ENCODE results near the gene PCED1B.

Gene PCED1B

DNA sequence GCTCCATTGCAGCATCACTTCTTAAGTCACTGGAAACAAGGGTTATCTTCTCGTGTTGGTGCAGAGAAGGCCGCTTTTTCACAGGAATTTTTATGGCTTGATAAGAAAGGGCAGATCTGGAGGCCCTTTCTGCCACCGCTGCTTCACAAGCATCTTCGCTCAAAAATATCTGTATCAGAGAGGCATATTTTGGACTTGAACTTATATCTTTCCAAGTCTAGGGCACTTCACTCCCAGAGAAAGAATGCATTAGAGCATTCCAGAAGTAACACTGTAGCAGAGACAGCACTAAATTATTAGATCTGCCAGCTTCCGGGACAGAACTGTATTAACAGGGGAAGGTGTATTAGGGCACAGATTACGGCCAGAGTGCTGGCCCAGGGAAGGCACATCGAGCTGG is 152.0 kb downstream of the PCED1B start:
- Histone ChIP-seq H3K79me2 (ENCODE audit: insufficient read depth, low read length) (peaks cover 93% of the 10 kb centered on the region), H4K20me1 (ENCODE audit: low read depth, low read length) (no peaks in the 10 kb centered on the region)

DNA sequence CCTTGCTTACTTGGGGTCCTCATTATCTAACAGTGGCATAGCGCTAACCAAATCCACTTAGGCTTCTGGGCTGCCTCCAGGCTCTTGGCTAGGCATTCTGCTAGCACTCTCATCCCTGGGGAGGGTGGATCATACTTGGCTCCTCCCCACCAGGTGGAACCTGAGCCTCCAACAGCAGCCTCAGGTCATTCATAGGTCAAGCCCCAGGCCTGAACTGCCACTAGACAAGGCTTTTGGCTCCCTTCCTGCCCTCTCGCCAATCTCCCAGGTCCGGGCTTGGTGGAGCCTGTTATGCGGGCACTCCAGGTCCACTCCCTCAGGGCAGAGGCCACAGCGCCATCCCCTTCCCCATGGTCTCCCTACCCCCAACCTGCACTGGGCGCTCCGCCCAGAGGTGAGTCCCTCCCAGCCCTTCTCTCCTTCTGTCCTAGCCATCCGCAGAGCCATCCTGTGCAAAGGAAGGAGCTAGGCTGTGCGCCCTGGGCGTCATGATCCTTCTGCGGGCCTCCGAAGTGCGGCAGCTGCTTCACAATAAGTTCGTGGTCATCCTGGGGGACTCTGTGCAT is 155.2 kb downstream of the PCED1B start:
- H4K20me1 ChIP-seq (ENCODE audit: low read depth, low read length) = no peaks in the 10 kb centered on the region
- no peak overlapping the region for H3K4me3 ChIP-seq (ENCODE audit: insufficient read depth, low read length, poor library complexity, severe bottlenecking)
- no peaks in the 10 kb centered on the region for H3K9me2 ChIP-seq (replicated peaks; ENCODE audit: insufficient read depth, low read length)
- no peaks in the 10 kb centered on the region for H3K9me3 ChIP-seq (ENCODE audit: insufficient read depth, low read length)
- no peaks in the 10 kb centered on the region for H3K27me3 ChIP-seq (ENCODE audit: low read length)
- no peak overlapping the region for H3K27ac ChIP-seq (ENCODE audit: low read depth, low read length)
- TF ChIP-seq EZH2phosphoT487 (conservative IDR thresholded peaks at IDR 0.05; ENCODE audit: low read length) = no peak
- TF ChIP-seq, protein P1, sequence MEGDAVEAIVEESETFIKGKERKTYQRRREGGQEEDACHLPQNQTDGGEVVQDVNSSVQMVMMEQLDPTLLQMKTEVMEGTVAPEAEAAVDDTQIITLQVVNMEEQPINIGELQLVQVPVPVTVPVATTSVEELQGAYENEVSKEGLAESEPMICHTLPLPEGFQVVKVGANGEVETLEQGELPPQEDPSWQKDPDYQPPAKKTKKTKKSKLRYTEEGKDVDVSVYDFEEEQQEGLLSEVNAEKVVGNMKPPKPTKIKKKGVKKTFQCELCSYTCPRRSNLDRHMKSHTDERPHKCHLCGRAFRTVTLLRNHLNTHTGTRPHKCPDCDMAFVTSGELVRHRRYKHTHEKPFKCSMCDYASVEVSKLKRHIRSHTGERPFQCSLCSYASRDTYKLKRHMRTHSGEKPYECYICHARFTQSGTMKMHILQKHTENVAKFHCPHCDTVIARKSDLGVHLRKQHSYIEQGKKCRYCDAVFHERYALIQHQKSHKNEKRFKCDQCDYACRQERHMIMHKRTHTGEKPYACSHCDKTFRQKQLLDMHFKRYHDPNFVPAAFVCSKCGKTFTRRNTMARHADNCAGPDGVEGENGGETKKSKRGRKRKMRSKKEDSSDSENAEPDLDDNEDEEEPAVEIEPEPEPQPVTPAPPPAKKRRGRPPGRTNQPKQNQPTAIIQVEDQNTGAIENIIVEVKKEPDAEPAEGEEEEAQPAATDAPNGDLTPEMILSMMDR (IDR thresholded peaks at IDR 0.05; ENCODE audit: insufficient read depth, low read length, poor library complexity, severe bottlenecking) = no peak
- H3K9ac ChIP-seq (ENCODE audit: low read length) = no peak overlapping the region
- H2AFZ ChIP-seq (ENCODE audit: low read depth, low read length, severe bottlenecking) = no peak overlapping the region
- peaks cover 76% of the 10 kb centered on the region for H3K79me2 ChIP-seq (ENCODE audit: insufficient read depth, low read length)
- H3F3A ChIP-seq (ENCODE audit: insufficient read depth) = peaks cover 5% of the 10 kb centered on the region; the same call in 1 of the 2 replicates
- H3K4me2 ChIP-seq (ENCODE audit: low read depth, low read length, poor library complexity, severe bottlenecking) = no peak overlapping the region
- H3K36me3 ChIP-seq (ENCODE audit: low read length) = peaks cover 8% of the 10 kb centered on the region; the same call in 1 of the 2 replicates

More for the DNA sequence above, 152.0 kb downstream of the PCED1B start:
- H3F3A ChIP-seq (ENCODE audit: insufficient read depth) = peaks cover 4% of the 10 kb centered on the region; the same call in 1 of the 2 replicates
- no peak for TF ChIP-seq EZH2phosphoT487 (conservative IDR thresholded peaks at IDR 0.05; ENCODE audit: low read length)
- TF ChIP-seq, protein P1 (IDR thresholded peaks at IDR 0.05; ENCODE audit: insufficient read depth, low read length, poor library complexity, severe bottlenecking) = no peak
- no peak overlapping the region for H3K4me3 ChIP-seq (ENCODE audit: insufficient read depth, low read length, poor library complexity, severe bottlenecking)
- no peaks in the 10 kb centered on the region for H3K9me3 ChIP-seq (ENCODE audit: insufficient read depth, low read length)
- no peak overlapping the region for H3K4me2 ChIP-seq (ENCODE audit: low read depth, low read length, poor library complexity, severe bottlenecking)
- H2AFZ ChIP-seq (ENCODE audit: low read depth, low read length, severe bottlenecking) = no peak overlapping the region
- H3K9ac ChIP-seq (ENCODE audit: low read length) = no peak overlapping the region
- peaks cover 6% of the 10 kb centered on the region; the same call in 1 of the 2 replicates for H3K36me3 ChIP-seq (ENCODE audit: low read length)
- H3K9me2 ChIP-seq (replicated peaks; ENCODE audit: insufficient read depth, low read length) = no peaks in the 10 kb centered on the region
- no peaks in the 10 kb centered on the region for H3K27me3 ChIP-seq (ENCODE audit: low read length)
- no peak overlapping the region for H3K27ac ChIP-seq (ENCODE audit: low read depth, low read length)

DNA sequence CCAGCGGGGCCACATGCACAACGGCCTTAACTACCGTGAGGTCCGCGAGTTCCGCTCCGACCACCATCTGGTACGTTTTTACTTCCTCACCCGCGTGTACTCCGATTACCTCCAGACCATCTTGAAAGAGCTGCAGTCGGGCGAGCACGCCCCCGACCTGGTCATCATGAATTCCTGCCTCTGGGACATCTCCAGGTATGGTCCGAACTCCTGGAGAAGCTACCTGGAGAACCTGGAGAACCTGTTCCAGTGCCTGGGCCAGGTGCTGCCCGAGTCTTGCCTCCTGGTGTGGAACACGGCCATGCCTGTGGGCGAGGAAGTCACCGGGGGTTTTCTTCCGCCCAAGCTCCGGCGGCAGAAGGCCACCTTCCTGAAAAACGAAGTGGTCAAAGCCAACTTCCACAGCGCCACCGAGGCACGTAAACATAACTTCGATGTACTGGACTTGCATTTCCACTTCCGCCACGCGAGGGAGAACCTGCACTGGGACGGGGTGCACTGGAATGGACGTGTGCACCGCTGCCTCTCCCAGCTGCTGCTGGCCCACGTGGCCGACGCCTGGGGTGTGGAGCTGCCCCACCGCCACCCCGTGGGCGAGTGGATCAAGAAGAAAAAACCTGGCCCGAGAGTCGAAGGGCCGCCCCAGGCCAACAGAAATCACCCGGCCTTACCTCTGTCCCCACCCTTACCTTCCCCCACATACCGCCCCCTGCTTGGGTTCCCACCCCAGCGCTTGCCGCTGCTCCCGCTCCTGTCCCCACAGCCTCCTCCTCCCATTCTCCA is 156.0 kb downstream of the PCED1B start:
- peaks cover 5% of the 10 kb centered on the region; the same call in 1 of the 2 replicates for H3F3A ChIP-seq (ENCODE audit: insufficient read depth)
- H3K36me3 ChIP-seq (ENCODE audit: low read length) = peaks cover 8% of the 10 kb centered on the region; the same call in 1 of the 2 replicates
- TF ChIP-seq, protein P1 (IDR thresholded peaks at IDR 0.05; ENCODE audit: insufficient read depth, low read length, poor library complexity, severe bottlenecking) = no peak
- no peak for TF ChIP-seq EZH2phosphoT487 (conservative IDR thresholded peaks at IDR 0.05; ENCODE audit: low read length)
- H3K79me2 ChIP-seq (ENCODE audit: insufficient read depth, low read length) = peaks cover 74% of the 10 kb centered on the region
- no peak overlapping the region for H3K9ac ChIP-seq (ENCODE audit: low read length)
- no peaks in the 10 kb centered on the region for H3K27me3 ChIP-seq (ENCODE audit: low read length)
- H3K4me2 ChIP-seq (ENCODE audit: low read depth, low read length, poor library complexity, severe bottlenecking) = no peak overlapping the region
- no peak overlapping the region for H3K27ac ChIP-seq (ENCODE audit: low read depth, low read length)
- no peaks in the 10 kb centered on the region for H4K20me1 ChIP-seq (ENCODE audit: low read depth, low read length)
- no peak overlapping the region for H2AFZ ChIP-seq (ENCODE audit: low read depth, low read length, severe bottlenecking)
- no peaks in the 10 kb centered on the region for H3K9me3 ChIP-seq (ENCODE audit: insufficient read depth, low read length)
- no peaks in the 10 kb centered on the region for H3K9me2 ChIP-seq (replicated peaks; ENCODE audit: insufficient read depth, low read length)
- no peak overlapping the region for H3K4me3 ChIP-seq (ENCODE audit: insufficient read depth, low read length, poor library complexity, severe bottlenecking)
